K562 (cell line): ENCODE data around the gene SRGAP3. TPM values are rescaled to one million over a fixed set of nuclear protein-coding genes. Genes with fewer than 3 reads are reported as not detected.

Experiments used
- ATAC-seq: fragments of 200-7000 bp; cut with Tn5 transposase; 3 replicates; pipeline ENCODE4 v1.9.1; 2020; ENCODE audit warnings: moderate library complexity
- BruUV-seq: library from RNA; stranded (reverse); fragments of 400-500 nt; replicated peaks from 2 replicates; lab custom pipeline; 2021; lab: Mats Ljungman, UMichigan
- CTCF ChIA-PET: fragments of 300-600 bp; formaldehyde crosslinking; extraction: SDS; loops from one replicate; lab custom pipeline; 2021; ENCODE audit warnings: low intra/inter-chr PET ratio; lab: Yijun Ruan, JAX
- POLR2A ChIA-PET: fragments of 300-600, 350-650 bp; sonication (Branson Sonifier 250); formaldehyde crosslinking; extraction: SDS; loops from one replicate; lab custom pipeline; 2021; ENCODE audit warnings: antibody characterized with exemption, inconsistent platforms; lab: Yijun Ruan, JAX
- DNase-seq, 4 experiments: peaks; one replicate each; pipeline versions ENCODE4 v3.0.0 to v3.0.0-alpha.2; 2011 to 2018; ENCODE audit warnings: low spot score in 3 of 4, mixed read lengths in 3 of 4; ENCODE audit errors: extremely low read depth in 1 of 4
- FAIRE-seq: peaks from 2 replicates; lab custom pipeline; 2011; peaks lifted over from hg19 to GRCh38; lab: Jason Lieb, UNC
- H2AFZ ChIP-seq: 2 replicates; pipeline ENCODE4 v1.6.0; 2011; ENCODE audit warnings: low read depth, low read length, control low read depth, inconsistent platforms
- H3K27ac ChIP-seq: fragments of 200-600 bp; 3 replicates; pipeline ENCODE4 v1.8.0; 2011; ENCODE audit warnings: low read depth, mild to moderate bottlenecking, control low read depth, inconsistent platforms, low read length, moderate library complexity, mixed read lengths; ENCODE audit errors: extremely low read depth
- H3K27me3 ChIP-seq, 2 experiments: fragments of 300-600 bp in 1 of 2; 2 replicates in 1 of 2; 3 replicates in 1 of 2; pipeline versions ENCODE4 v1.6.0 to v1.8.0; 2011; ENCODE audit warnings: inconsistent platforms in 2 of 2, low read length in 2 of 2, mild to moderate bottlenecking in 1 of 2, mixed read lengths in 1 of 2, moderate library complexity in 1 of 2; ENCODE audit not compliant: control insufficient read depth in 2 of 2, insufficient read depth in 2 of 2
- H3K36me3 ChIP-seq: fragments of 300-600 bp; 3 replicates; pipeline ENCODE4 v1.8.0; 2011; ENCODE audit warnings: mild to moderate bottlenecking, low read length, inconsistent platforms; ENCODE audit not compliant: control insufficient read depth, insufficient read depth
- H3K4me1 ChIP-seq, 2 experiments: fragments of 200-600 bp in 1 of 2; replicated peaks in 1 of 2; 2 replicates in 1 of 2; 3 replicates in 1 of 2; pipeline versions ENCODE4 v1.5.1 to v1.8.0; 2011; ENCODE audit warnings: inconsistent platforms in 2 of 2, low read length in 2 of 2, mild to moderate bottlenecking in 1 of 2, mixed read lengths in 1 of 2, moderate library complexity in 1 of 2; ENCODE audit not compliant: control insufficient read depth in 2 of 2, insufficient read depth in 2 of 2
- H3K4me2 ChIP-seq: 2 replicates; pipeline ENCODE4 v1.6.1; 2011; ENCODE audit warnings: low read length, control low read depth, inconsistent platforms, mixed read lengths; ENCODE audit not compliant: insufficient read depth
- H3K4me3 ChIP-seq: fragments of 200-600 bp; sonication (generic), shearing (Covaris generic); 2 replicates; pipeline ENCODE4 v1.5.1; 2016; ENCODE audit warnings: control low read depth, inconsistent platforms
- H3K79me2 ChIP-seq: fragments of 200-600 bp; 3 replicates; pipeline ENCODE4 v1.8.0; 2011; ENCODE audit warnings: low read length, inconsistent platforms; ENCODE audit not compliant: control insufficient read depth, insufficient read depth
- H3K9ac ChIP-seq, 2 experiments: 2 replicates each; pipeline versions ENCODE4 v1.6.0 to v1.6.1; 2011; ENCODE audit warnings: low read depth in 2 of 2, low read length in 2 of 2, control low read depth in 1 of 2, inconsistent platforms in 1 of 2, mild to moderate bottlenecking in 1 of 2, mixed read lengths in 1 of 2; ENCODE audit not compliant: insufficient read depth in 1 of 2
- H3K9me1 ChIP-seq: one replicate; pipeline ENCODE4 v1.6.0; 2011; ENCODE audit warnings: inconsistent platforms, mild to moderate bottlenecking, low read length, moderate library complexity; ENCODE audit not compliant: control insufficient read depth, insufficient read depth
- H3K9me3 ChIP-seq: replicated peaks from 2 replicates; pipeline ENCODE4 v1.5.1; 2011; ENCODE audit warnings: low read depth, low read length, inconsistent platforms; ENCODE audit not compliant: control insufficient read depth, insufficient read depth
- H4K20me1 ChIP-seq: replicated peaks from 2 replicates; pipeline ENCODE4 v1.6.1; 2011; ENCODE audit warnings: low read length, inconsistent platforms, mixed read lengths; ENCODE audit not compliant: control insufficient read depth, insufficient read depth
- ARHGAP35 ChIP-seq: fragments of 450-650 bp; IDR thresholded peaks from 2 replicates; pipeline ENCODE4 v1.6.1; 2018; ENCODE audit not compliant: partially characterized antibody
- ASH1L ChIP-seq: fragments of 450-650 bp; IDR thresholded peaks from 2 replicates; pipeline ENCODE4 v1.6.1; 2018; ENCODE audit warnings: borderline replicate concordance, mild to moderate bottlenecking, low read depth; ENCODE audit not compliant: partially characterized antibody
- ATF3 ChIP-seq, 2 experiments: fragments of 450-650 bp in 1 of 2; sonication (generic) in 1 of 2; formaldehyde crosslinking in 1 of 2; IDR thresholded peaks in 1 of 2; conservative IDR thresholded peaks in 1 of 2; 2 replicates each; pipeline versions ENCODE4 v1.6.1 to v1.8.1; 2016 to 2023; ENCODE audit warnings: mild to moderate bottlenecking in 2 of 2, moderate library complexity in 2 of 2, inconsistent platforms in 1 of 2, missing genetic modification reagents in 1 of 2
- BACH1 ChIP-seq: fragments of 200-800 bp; sonication (Bioruptor generic); IDR thresholded peaks from 2 replicates; pipeline ENCODE4 v1.6.1; 2016; ENCODE audit warnings: missing genetic modification characterization, missing compliant biosample characterization
- DACH1 ChIP-seq: fragments of 450-650 bp; IDR thresholded peaks from 2 replicates; pipeline ENCODE4 v1.6.1; 2018; ENCODE audit not compliant: partially characterized antibody
- EP400 ChIP-seq: fragments of 450-650 bp; IDR thresholded peaks from 2 replicates; pipeline ENCODE4 v1.6.1; 2017; ENCODE audit warnings: antibody characterized with exemption, mild to moderate bottlenecking, moderate library complexity
- NCOA1 ChIP-seq: fragments of 450-650 bp; IDR thresholded peaks from 2 replicates; pipeline ENCODE4 v1.6.1; 2016; ENCODE audit warnings: low read depth
- NR3C1 ChIP-seq: sonication (generic); formaldehyde crosslinking; IDR thresholded peaks from 2 replicates; pipeline ENCODE4 v1.8.1; 2022; ENCODE audit warnings: missing genetic modification reagents
- TEAD4 ChIP-seq, 2 experiments: sonication (generic) in 1 of 2; formaldehyde crosslinking in 1 of 2; IDR thresholded peaks; 2 replicates each; pipeline versions ENCODE4 v1.6.1 to v1.8.0; 2012 to 2022; ENCODE audit warnings: borderline replicate concordance in 1 of 2, inconsistent platforms in 1 of 2, low read length in 1 of 2, mild to moderate bottlenecking in 1 of 2, missing genetic modification reagents in 1 of 2
- ZBTB33 ChIP-seq: sonication (generic); formaldehyde crosslinking; IDR thresholded peaks from 2 replicates; pipeline ENCODE4 v1.8.1; 2023; ENCODE audit warnings: mild to moderate bottlenecking, missing genetic modification reagents
- ZNF12 ChIP-seq: sonication (generic); formaldehyde crosslinking; IDR thresholded peaks from 2 replicates; pipeline ENCODE4 v1.4.0; 2020; ENCODE audit warnings: mild to moderate bottlenecking, missing genetic modification reagents
- WGBS: fragments of 100-300 bp; shearing (Covaris generic); methylation state at CpG from one replicate; pipeline ENCODE4 v1.1.6; 2016; ENCODE audit warnings: low coverage, mixed read lengths; ENCODE audit not compliant: insufficient coverage; ENCODE audit errors: missing lambda C conversion rate; 5-methylcytosine and 5-hydroxymethylcytosine counted together
- in situ Hi-C: fragments of 300-500 bp; cut with MboI; formaldehyde crosslinking; loops from 4 replicates; pipeline ENCODE4 v1.15.0; 2018; ENCODE audit warnings: inconsistent platforms, mixed read lengths
- intact Hi-C: fragments of 100-400 bp; cut with micrococcal nuclease; formaldehyde crosslinking; loops from 2 replicates; pipeline ENCODE4 v1.14.2; 2022
- polyA plus RNA-seq, 8 experiments: library from polyadenylated mRNA; depleted of rRNA in 4 of 8; stranded (reverse) in 5 of 8; unstranded in 3 of 8; fragments of >200 nt; fragmentation: Nextera tagmentation in 2 of 8; fragmentation: Illumina TruSeq in 1 of 8; extraction: Ambion mirVana in 2 of 8; extraction: Trizol in 1 of 8; gene quantifications; 2 replicates each; pipeline versions ENCODE4 v1.2.1 to v1.2.3, GENCODE V29; 2011 to 2014; ENCODE audit warnings: inconsistent platforms in 1 of 8, missing spikeins in 1 of 8
- total RNA-seq, 7 experiments: library from RNA; depleted of rRNA in 6 of 7; stranded (reverse); fragments of >200 nt in 6 of 7; fragmentation: Illumina TruSeq in 2 of 7; extraction: Trizol in 2 of 7; gene quantifications; 2 replicates each; pipeline versions ENCODE4 v1.2.1 to v1.2.3, GENCODE V29; 2011 to 2021; ENCODE audit warnings: low replicate concordance in 1 of 7

The SRGAP3 gene
- total and polyA plus RNA-seq, 9 of the 15 experiments (the other 6 are each of a cell fraction or from before 2014, with no cell fraction given), result 0.11 to 0.85 (median 0.35) TPM; not detected in 2

GRCh38 chr3:9239680-9240079 lies 9.8 kb downstream of the SRGAP3 start:
- FAIRE-seq (no peak), DNase-seq (no peak), ATAC-seq (no peak)
- Histone ChIP-seq H3K27me3 (peaks cover 19 to 24% of the 10 kb centered on the region in 2 experiments), H3K79me2 (no peaks in the 10 kb centered on the region), H3K9me3 (no peaks in the 10 kb centered on the region), H3K27ac (no peak overlapping the region), H3K9ac (no peak overlapping the region), H3K9me1 (no peaks in the 10 kb centered on the region), H3K36me3 (no peaks in the 10 kb centered on the region), H3K4me2 (no peak overlapping the region), H3K4me3 (no peak overlapping the region), H3K4me1 (no peaks in the 10 kb centered on the region), H2AFZ (no peak overlapping the region), H4K20me1 (no peaks in the 10 kb centered on the region)
- intact Hi-C loops (no loop called here), in situ Hi-C loops (no loop called here)
- 0% methylated on average over 1 of the region's 1 CpG for WGBS
- ChIA-PET POLR2A (no interaction called here), CTCF (no interaction called here)
- BruUV-seq, result no TSS peak
- TF ChIP-seq ARHGAP35, result no peak
- TF ChIP-seq ZBTB33 (CRISPR knock-in tag), result no peak
- no peak for TF ChIP-seq DACH1
- no peak for TF ChIP-seq EP400
- no peak for TF ChIP-seq ATF3 (IDR thresholded peaks at IDR 0.05)
- no peak for TF ChIP-seq ATF3 (CRISPR knock-in tag; conservative IDR thresholded peaks at IDR 0.05)
- TF ChIP-seq NR3C1 (CRISPR knock-in tag), result no peak
- no peak for TF ChIP-seq BACH1 (tag)
- TF ChIP-seq TEAD4 (IDR thresholded peaks at IDR 0.05; ENCODE audit: low read length), result no peak
- no peak for TF ChIP-seq TEAD4 (CRISPR knock-in tag; IDR thresholded peaks at IDR 0.05; ENCODE audit: borderline replicate concordance)
- TF ChIP-seq NCOA1, result no peak
- no peak for TF ChIP-seq ASH1L
- no peak for TF ChIP-seq ZNF12 (CRISPR knock-in tag)
